Stimulated activated naive CD8-positive, alpha-beta T cell treated with anti-CD3 and anti-CD28 coated beads, Interleukin-15, Interleukin-2, amounts not matched to agents 100 ng/mL and 50 ng/mL, for 24 hours (primary cell): Measurements from ENCODE around the gene MAMSTR.

Source experiments
- H3K27ac Mint-ChIP-seq: one replicate; pipeline ENCODE4 v1.8.0; 2021; ENCODE audit warnings: mild to moderate bottlenecking, mixed read lengths
- H3K27me3 Mint-ChIP-seq: one replicate; pipeline ENCODE4 v1.8.0; 2021; ENCODE audit warnings: mixed read lengths
- H3K36me3 Mint-ChIP-seq: one replicate; pipeline ENCODE4 v1.8.0; 2021; ENCODE audit warnings: low read depth, mixed read lengths
- H3K4me1 Mint-ChIP-seq: one replicate; pipeline ENCODE4 v1.8.0; 2021; ENCODE audit warnings: low read depth, mixed read lengths
- H3K4me3 Mint-ChIP-seq: one replicate; pipeline ENCODE4 v1.8.0; 2021; ENCODE audit warnings: mild to moderate bottlenecking, mixed read lengths
- H3K9me3 Mint-ChIP-seq: one replicate; pipeline ENCODE4 v1.8.0; 2021; ENCODE audit warnings: mixed read lengths

The MAMSTR gene

DNA sequence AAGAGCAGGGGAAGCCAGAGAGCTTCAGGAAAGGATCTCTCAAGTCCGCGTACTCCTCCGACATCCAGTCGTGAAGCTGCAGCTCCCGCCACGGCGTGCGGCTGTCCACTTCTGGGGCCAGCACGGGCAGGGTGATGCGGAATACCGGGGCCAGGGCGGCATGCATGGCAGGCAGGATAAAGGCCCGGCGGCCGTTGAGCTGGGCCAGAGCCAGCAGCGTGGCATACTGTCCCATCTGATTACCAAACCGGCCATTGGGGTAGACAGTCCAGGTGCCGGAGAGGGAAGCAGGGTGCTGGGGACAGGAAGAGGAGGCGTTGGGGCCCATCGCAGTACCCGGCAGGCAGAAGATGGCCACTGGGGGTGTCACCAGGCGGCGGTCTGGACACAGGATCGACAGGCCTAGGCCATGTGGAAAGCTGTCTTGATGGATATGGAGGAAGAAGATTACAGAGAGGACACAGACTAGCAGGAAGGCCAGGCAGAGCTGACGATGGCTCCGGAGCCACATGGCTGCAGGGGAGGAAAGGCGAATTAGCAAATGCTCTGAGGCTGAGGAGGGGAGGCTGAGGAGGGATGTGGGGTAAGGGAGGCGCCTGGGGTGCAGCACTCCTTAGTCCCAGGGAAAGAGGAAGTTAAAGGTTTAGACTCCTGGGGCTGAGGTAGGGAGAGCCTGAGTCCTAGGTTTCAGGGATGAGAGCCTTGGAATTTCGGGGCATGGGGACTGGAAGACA lies 31.4 kb upstream of the MAMSTR start:
- H3K27me3 Mint-ChIP-seq = peaks cover 41% of the 10 kb centered on the region

DNA sequence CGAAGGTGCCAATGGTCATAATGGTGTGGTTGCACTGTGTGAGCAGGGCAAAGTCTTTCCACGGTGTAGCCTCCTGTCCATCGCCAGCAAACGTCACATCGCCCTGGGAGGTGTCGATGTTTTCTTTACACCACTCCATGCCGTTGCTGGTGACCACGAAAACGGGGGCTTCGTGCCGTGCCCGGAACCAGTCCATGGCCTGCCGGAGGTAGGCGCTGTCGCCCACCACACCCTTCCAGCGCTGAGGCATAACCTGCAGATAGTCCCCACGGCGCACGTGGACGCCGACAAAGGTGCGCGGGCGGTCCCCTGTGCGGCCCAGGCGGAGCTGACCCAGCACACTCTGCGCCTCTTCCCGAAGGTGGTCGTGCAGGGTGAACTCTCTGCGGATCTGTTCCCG lies 30.8 kb upstream of the MAMSTR start:
- Mint-ChIP-seq H3K4me3 (no peak overlapping the region), H3K27me3 (peaks cover 45% of the 10 kb centered on the region), H3K9me3 (no peaks in the 10 kb centered on the region), H3K36me3 (no peaks in the 10 kb centered on the region), H3K4me1 (peaks cover 23% of the 10 kb centered on the region), H3K27ac (no peak overlapping the region)

More for the DNA sequence above, 31.4 kb upstream of the MAMSTR start:
- Mint-ChIP-seq H3K36me3 (no peaks in the 10 kb centered on the region), H3K9me3 (no peaks in the 10 kb centered on the region), H3K4me3 (no peak overlapping the region), H3K4me1 (peaks cover 23% of the 10 kb centered on the region), H3K27ac (no peak overlapping the region)

DNA sequence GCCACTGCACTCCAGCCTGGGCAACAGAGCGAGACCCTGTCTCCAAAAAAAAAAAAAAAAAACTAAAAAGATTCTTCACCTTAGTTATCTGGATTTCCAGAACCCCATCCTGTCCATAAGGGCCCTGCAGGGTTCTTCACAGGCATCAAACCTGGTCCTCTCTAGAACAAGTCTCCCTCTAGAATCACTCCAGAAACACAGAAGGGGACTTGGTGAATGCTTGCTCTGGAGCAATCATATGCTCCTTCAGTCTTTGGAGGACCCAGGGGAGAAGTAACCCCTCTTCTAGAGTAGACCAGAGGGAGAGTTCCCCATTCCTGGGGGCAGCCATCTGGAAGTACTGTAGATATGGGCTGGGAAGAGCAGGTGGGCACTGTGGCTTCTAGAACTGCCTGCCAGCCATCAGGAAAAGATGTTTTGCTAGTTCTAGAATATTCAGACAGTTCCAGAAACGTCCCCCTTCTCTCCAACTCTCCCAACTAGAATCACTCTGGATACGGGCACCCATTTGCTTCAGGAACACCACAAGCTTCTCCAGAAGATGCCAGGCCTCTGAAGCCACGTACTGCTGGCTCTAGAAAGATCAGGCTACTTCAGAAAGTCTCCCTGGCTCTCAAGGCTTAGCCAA lies 30.2 kb upstream of the MAMSTR start:
- Mint-ChIP-seq H3K27ac (no peak overlapping the region), H3K9me3 (no peaks in the 10 kb centered on the region), H3K27me3 (peaks cover 41% of the 10 kb centered on the region), H3K36me3 (no peaks in the 10 kb centered on the region), H3K4me3 (no peak overlapping the region), H3K4me1 (peaks cover 23% of the 10 kb centered on the region)

DNA sequence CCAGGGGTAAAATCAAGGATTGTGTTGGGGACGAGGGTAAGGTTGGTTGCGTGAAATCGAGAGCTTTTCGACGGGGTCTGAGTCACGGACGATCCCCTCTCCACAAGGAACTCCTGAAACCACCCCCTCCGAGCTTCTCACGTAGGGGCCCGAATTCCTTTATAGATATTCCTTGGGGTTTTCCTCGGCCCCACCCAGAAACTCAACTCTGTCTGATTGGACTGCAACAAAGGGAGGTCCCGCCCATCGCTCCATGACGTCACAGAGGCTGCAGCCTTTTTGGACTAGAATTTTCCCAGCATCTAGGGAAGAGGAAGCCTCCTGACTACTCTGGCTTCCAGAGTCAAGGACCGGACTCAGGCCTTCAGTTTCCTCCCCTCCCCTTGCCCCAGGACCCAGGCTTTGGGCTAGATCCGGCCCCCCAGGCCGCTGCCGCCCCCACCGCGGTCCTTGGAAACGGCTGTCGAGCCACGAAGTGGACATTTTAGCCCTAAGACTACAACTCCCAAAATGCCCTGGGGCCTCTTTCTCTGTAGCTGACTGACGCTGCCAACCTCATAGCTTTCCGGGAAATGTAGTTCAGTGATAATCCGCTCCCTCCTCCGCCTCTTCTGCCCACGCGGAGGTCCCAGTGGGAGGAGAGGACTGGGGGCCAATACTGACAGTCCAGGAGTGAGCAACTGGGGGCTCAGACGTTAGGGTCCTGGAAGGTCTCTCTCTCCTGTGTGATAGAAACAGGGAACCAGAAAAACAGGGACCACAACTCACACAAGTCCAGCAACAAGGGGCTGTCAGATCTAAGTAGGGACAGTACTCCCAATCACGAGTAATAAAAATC lies 27.4 kb upstream of the MAMSTR start, which contains the start of gene IZUMO1:
IZUMO1 (minus strand) TSS at position 172 of the 838 bp plus-strand sequence. CDS start 1,050 bp downstream, outside the sequence.
- Mint-ChIP-seq H3K27me3 (peaks cover 22% of the 10 kb centered on the region), H3K27ac (peak within 1 kb of the TSS; percentile 48), H3K4me3 (peak within 1 kb of the TSS; percentile 21), H3K36me3 (no peaks in the 10 kb centered on the region), H3K4me1 (peaks cover 12% of the 10 kb centered on the region), H3K9me3 (no peaks in the 10 kb centered on the region)

DNA sequence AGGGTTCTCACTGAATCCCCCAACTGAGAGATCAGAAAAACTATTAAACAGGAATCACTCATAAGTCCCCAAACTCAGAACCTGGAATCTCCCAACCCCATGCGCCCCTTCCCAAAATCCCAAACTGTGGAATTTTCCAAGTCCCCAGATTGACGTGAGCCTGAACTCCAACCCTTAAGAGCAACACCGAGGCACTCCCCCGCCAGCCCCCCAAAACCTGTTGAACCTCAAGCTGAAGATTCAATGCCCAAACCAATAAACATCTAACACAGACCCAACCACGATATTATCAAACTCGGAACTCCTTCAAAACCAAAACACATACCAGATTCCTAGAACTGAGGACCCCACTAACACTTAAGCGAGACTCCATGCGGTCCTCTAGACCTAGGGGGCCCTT lies 26.6 kb upstream of the MAMSTR start:
- H3K27ac Mint-ChIP-seq = peak overlapping the region; percentile 48
- no peaks in the 10 kb centered on the region for H3K36me3 Mint-ChIP-seq
- peak overlapping the region; percentile 21 for H3K4me3 Mint-ChIP-seq
- no peaks in the 10 kb centered on the region for H3K9me3 Mint-ChIP-seq
- peaks cover 12% of the 10 kb centered on the region for H3K4me1 Mint-ChIP-seq
- H3K27me3 Mint-ChIP-seq = peaks cover 19% of the 10 kb centered on the region

DNA sequence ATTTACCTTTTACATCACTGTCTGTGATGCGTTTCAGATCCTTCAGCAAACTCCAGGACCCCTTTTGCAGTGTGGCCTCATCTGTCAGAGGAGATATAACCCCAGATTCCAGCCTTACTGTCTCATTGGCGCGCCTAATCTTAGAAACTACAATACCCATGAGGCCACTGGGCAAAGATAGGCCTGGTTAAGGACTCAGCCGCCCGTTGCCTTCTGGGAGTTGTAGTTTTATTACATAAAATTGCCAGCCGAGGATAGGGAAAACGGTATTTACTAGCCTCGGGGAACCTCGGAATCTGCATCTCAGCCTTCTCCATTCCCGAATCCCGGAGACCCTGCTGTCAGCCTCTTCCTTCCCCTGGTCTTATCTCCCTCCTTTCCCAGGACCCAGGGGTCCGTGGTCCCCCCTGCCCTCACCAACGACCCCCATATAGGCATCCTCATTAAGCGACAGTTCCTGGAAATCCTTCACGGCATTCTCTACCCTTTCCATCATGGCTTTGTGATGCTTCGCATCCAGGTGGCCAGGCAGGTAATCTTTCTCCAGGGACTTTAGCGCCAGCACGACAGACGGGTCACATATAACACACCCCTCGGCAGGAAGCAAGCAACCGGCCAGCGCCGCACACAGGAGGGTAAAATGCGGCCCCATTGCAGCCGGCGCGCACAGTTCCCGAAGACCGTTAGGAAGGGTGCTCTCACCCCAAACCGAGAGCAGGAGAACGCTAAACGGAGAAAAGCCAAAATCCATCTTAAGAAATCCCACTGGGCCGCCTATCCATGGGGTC lies 25.9 kb upstream of the MAMSTR start:
- H3K36me3 Mint-ChIP-seq = no peaks in the 10 kb centered on the region
- no peaks in the 10 kb centered on the region for H3K9me3 Mint-ChIP-seq
- H3K4me3 Mint-ChIP-seq = no peak overlapping the region
- peaks cover 16% of the 10 kb centered on the region for H3K4me1 Mint-ChIP-seq
- H3K27ac Mint-ChIP-seq = no peak overlapping the region
- peaks cover 19% of the 10 kb centered on the region for H3K27me3 Mint-ChIP-seq

DNA sequence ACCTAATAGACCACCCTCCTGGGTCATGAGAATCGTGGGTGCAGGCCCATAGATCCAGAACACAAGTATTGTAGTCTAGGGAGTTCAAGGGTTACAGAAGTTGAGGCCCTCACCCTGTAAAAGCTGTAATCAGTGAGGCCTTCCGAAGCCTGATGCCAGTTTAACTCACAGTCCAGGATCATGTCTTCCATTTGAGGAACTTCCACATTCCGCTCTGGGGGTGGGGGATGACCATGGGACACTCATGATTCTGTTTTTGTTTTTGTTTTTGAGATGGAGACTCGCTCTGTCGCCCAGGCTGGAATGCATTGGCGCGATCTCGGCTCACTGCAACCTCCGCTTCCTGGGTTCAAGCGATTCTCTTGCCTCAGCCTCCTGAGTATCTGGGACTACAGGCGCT lies 22.6 kb upstream of the MAMSTR start:
- Mint-ChIP-seq H3K4me3 (no peak overlapping the region), H3K9me3 (no peaks in the 10 kb centered on the region), H3K4me1 (peaks cover 20% of the 10 kb centered on the region), H3K36me3 (no peaks in the 10 kb centered on the region), H3K27me3 (peaks cover 22% of the 10 kb centered on the region), H3K27ac (no peak overlapping the region)

DNA sequence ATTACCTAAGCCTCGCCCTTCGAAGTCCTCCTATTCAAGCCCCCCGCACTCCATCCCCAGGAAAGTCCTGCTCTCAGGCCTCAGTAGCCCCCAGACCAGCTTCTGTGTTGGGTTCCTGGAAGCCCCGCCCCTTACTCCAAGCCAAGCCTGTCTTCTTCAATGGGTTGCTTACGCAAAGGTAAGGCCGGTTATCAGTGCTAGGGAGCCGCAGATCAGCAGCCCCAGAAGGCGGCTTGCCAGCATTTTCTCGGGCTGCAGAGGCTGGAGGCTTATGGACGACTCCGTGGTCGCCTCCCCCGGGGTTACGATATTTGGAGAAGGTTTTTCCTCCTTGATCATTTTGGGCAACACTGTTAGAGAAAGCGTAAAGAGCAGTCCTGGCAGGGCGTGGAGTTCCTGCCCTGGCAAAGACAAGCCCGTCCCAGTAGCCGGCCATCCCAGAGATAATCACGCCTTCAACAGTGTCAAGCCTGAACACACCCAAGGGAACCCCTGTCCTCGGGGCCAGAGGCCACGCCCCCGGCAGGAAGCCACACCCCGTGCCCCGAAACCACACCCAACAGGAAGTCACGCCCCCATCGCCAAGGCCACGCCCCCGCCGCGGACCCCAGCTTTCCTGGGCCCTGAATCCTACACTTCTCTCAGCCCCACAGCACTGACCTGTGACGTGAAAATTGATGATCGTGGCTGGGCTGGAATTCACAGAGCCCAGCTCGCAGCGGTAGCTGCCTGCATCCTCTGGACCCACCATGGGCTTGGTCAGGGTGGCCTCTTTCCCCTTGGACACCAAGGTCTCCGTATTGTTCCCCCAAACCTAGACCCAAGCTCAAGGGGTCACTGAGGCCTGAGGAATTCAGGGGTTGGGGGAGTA lies 21.8 kb upstream of the MAMSTR start:
- H3K27ac Mint-ChIP-seq = no peak overlapping the region
- no peak overlapping the region for H3K4me3 Mint-ChIP-seq
- H3K9me3 Mint-ChIP-seq = no peaks in the 10 kb centered on the region
- H3K27me3 Mint-ChIP-seq = peaks cover 19% of the 10 kb centered on the region
- H3K36me3 Mint-ChIP-seq = no peaks in the 10 kb centered on the region
- peaks cover 15% of the 10 kb centered on the region for H3K4me1 Mint-ChIP-seq

DNA sequence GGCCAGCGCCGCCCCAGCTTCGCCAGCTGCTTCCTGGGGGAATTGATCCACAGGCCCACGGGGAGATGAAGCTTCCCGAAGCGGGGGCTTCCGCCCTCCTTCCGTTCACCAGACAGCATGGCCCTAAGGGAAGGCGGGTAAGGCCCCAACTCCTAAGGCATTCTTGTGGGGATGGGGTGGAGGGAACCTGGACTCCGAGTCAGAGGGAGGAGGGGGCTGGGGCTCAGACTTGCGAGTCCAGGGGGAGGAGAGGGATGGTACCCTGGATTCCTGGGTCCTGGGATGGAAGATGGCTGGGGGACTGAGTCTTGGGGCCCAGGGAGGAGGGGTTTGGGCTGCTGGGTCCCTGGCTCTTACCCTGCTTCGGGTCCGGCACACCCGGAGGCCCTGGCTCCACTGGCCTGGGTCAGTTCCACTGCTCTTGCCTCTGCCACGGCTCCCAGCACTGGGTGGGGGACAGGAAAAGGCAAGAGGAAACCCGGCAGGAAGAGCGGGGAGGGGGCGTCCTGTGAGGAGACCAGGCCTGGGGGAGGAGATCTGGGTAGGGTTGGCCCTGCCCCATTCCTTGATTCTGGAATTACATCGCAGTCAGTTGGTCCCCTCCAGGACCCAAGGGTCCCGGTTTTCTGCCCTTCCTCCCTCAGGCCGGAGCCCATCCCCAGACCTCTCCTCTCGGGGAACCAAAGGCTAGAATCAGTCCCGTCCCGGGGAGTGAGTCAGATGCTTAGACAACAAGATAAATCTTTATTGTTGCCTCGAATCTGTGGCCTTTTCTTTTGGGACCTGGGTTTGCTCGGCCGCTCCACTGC lies 20.8 kb upstream of the MAMSTR start, which contains the start of gene RASIP1:
RASIP1 (minus strand) TSS at position 447 of the 809 bp plus-strand sequence; CDS start at position 119, 328 bp downstream.
- Mint-ChIP-seq H3K36me3 (no peaks in the 10 kb centered on the region), H3K9me3 (no peaks in the 10 kb centered on the region), H3K4me1 (peaks cover 11% of the 10 kb centered on the region), H3K27ac (no peak within 1 kb of the TSS), H3K4me3 (no peak within 1 kb of the TSS), H3K27me3 (peaks cover 9% of the 10 kb centered on the region)

DNA sequence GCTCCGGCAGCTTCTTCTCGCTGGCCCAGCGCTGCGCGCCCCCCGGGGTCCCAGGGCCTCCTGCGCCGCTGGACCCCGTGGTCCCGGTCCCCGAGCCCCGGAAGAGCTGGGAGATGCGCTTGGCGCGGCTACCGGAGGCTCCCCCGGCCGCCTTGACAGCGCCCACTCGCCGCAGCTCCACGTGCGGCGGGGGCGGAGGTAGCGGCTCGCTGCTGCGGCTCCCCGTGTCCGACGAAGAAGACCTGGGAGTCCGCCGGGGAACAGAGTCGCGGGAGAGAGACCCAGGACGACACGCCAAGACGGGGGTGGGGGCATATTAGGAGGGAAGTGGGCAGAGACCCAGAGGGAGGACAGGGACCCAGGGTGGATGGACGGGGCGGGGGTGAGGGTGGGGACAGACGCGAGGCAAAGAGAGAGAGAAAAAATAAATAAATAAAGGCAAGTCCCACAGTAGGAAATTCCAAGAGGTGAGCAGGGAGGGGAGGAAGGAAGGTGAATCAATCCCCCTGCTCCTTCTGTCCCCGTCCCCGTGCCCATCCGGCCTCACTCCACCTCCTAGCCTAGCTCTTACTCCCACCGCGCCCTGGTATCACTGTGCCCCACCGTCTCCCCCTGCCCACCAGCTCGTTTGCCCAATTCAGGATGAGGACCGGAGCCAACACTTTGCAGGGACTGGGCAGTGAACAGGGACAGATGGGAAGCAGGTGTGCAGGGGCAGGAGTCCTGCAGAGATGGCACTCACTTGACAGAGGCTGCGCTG lies 20.1 kb upstream of the MAMSTR start:
- Mint-ChIP-seq H3K27me3 (peaks cover 9% of the 10 kb centered on the region), H3K9me3 (no peaks in the 10 kb centered on the region), H3K4me1 (peaks cover 11% of the 10 kb centered on the region), H3K27ac (no peak overlapping the region), H3K4me3 (no peak overlapping the region), H3K36me3 (no peaks in the 10 kb centered on the region)

DNA sequence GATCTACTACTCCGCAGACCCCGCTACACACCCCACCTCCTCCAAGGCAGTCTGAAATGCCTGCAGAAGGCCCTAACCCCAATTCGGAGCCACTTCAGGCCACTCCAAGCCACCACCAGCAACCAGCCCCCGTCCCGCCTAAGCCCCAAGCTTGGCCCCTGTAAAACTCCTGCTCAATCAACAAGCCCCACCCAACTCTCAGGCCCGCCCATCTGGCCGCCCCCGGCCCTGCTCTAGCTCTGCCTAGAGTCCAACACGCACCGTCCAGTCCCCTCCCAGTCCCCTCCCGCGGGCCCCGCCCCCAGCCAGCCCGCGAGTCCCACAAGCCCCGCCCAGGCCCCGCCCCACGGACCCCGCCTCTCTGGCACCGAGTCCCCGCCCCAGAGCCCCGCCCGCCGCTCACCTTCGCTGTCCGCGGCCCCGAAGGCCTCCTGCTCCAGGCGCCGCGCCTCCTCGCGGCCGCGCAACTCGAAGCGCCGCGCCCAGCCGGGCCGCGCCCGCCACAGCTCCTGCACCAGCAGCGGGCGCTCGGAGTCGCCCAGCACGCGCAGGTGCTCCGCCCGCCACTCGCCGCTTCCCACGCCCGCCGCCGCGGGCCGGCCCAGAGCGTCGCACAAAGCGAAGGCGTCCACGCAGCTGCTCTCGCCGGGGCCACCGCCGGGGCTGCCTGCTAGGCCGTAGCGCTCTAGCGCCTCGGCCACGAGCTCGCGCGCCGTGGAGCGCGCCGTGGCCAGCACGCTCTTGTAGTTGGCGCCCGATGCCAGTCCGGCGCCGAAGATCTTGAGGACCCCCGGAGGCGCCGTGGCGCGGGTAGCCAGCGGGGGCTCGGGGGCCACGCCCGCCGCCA lies 19.3 kb upstream of the MAMSTR start:
- no peaks in the 10 kb centered on the region for H3K9me3 Mint-ChIP-seq
- H3K36me3 Mint-ChIP-seq = no peaks in the 10 kb centered on the region
- peaks cover 9% of the 10 kb centered on the region for H3K27me3 Mint-ChIP-seq
- H3K4me3 Mint-ChIP-seq = peak overlapping the region; percentile 54
- peaks cover 11% of the 10 kb centered on the region for H3K4me1 Mint-ChIP-seq
- H3K27ac Mint-ChIP-seq = no peak overlapping the region
